Keratinocyte (primary cell): Measurements from ENCODE around the gene CD24.

ENCODE experiments used
- CTCF ChIP-seq, 3 experiments: IDR thresholded peaks in 1 of 3; conservative IDR thresholded peaks in 1 of 3; optimal IDR thresholded peaks in 1 of 3; 2 replicates in 2 of 3; 3 replicates in 1 of 3; pipeline versions ENCODE3 to v1.5.1; 2011; ENCODE audit warnings: low read length in 3 of 3, mild to moderate bottlenecking in 3 of 3, moderate library complexity in 2 of 3, control low read depth in 1 of 3, inconsistent platforms in 1 of 3; ENCODE audit not compliant: insufficient read depth in 2 of 3; ENCODE audit errors: extremely low read depth in 1 of 3
- EZH2 ChIP-seq: IDR thresholded peaks from one replicate; pipeline ENCODE4 v1.6.1; 2012; ENCODE audit warnings: inconsistent platforms, mild to moderate bottlenecking, low read length, moderate library complexity

GRCh38 chr6:106966671-106967640 is 7.6 kb downstream of the CD24 start:
- TF ChIP-seq CTCF (optimal IDR thresholded peaks at IDR 0.05 in 1 of 3, IDR thresholded peaks at IDR 0.05 in 1 of 3, conservative IDR thresholded peaks at IDR 0.05 in 1 of 3; ENCODE audit: extremely low read depth in 1 of 3, insufficient read depth in 2 of 3, low read length in 3 of 3), result no peak
- TF ChIP-seq EZH2, result no peak
